Suppressor macrophage (primary cell): ENCODE measurements around the gene ARFRP1.
"Not testable (repeated sequence)": the region's sequence is repeated elsewhere in the genome, so short reads cannot be mapped to it uniquely, and the experiment has no call there.

Experiments used
- DNase-seq, 4 experiments: peaks; one replicate each; pipeline ENCODE4 v3.0.0-alpha.2; 2020 to 2022

The ARFRP1 gene

GRCh38 chr20:63732118-63733095, 24.6 kb upstream of the ARFRP1 start:
- no peak for DNase-seq

DNA sequence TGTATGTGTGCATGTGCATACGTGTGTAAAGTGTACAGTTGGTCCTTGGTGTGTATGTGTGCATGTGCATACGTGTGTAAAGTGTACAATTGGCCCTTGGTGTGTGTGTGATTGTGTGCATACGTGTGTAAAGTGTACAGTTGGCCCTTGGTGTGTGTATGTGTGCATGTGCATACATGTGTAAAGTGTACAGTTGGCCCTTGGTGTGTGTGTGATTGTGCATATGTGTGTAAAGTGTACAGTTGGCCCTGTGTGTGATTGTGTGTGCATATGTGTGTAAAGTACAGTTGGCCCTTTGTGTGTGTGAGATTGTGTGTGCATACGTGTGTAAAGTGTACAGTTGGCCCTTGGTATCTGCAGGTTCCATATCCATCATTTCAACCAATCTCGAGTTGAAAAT, 23.6 kb upstream of the ARFRP1 start:
- no peak for DNase-seq

DNA sequence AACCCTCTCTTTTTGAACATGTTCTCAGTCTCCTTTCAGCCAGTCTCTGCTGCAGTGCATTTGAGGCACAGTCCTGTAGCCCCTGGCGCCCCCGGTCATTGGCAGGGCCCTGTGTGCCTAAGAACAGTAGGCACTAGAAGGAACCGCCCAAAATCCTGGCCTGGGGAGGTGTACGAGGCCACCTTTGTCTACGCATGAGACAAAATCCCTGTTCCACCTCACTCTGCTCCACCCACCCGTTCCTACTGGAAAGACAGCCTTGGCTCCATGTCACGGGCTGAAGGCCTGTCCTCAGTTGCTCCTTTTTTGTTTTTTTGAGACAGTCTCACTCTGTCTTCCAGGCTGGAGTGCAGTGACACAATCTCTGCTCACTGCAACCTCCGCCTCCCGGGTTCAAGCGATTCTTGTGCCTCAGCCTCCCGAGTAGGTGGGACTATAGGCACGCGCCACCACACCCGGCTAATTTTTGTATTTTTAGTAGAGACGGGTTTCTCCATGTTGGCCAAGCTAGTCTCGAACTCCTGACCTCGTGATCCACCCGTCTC, 22.5 kb upstream of the ARFRP1 start:
- DNase-seq, result not testable (repeated sequence)

- DNase-seq, result not testable (repeated sequence)
These were observed 15.3 kb upstream of the ARFRP1 start for GRCh38 chr20:63722967-63723622.

DNA sequence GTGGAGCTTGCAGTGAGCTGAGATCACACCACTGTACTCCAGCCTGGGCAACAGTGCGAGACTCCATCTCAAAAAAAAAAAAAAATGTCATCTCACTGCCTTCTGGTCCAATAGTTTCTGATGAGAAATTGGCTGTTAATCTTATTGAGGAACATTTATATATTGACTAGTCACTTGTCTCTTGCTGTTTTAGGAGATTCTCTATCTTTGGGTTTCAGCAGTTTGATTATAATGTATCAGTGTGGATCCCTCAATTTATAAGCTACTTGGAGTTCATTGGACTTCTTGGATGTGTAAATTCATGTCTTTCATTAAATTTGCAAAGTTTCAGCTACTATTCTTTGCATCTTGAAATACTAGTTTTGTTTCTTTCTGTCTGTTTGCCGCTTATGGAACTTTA, 11.2 kb upstream of the ARFRP1 start:
- no peak for DNase-seq

DNA sequence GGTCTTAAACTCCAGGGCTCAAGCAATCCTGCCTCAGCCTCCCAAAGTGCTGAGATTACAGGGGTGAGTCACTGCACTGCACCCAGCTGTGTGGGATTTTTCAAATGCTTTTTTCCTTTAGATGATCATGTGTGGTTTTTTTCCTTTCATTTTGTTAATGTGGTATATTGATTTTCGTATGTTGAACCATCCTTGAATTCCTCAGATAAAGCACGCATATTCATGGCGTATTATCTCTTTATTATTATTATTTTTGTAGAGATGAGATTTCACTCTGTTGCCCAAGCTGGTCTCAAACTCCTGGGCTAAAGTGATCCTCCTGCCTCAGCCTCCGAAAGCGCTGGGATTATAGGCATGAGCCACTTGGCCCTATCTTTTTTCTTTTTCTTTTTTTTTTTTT, 7.1 kb upstream of the ARFRP1 start:
- no peak for DNase-seq

GRCh38 chr20:63712191-63712590, 4.4 kb upstream of the ARFRP1 start:
- no peak for DNase-seq

DNA sequence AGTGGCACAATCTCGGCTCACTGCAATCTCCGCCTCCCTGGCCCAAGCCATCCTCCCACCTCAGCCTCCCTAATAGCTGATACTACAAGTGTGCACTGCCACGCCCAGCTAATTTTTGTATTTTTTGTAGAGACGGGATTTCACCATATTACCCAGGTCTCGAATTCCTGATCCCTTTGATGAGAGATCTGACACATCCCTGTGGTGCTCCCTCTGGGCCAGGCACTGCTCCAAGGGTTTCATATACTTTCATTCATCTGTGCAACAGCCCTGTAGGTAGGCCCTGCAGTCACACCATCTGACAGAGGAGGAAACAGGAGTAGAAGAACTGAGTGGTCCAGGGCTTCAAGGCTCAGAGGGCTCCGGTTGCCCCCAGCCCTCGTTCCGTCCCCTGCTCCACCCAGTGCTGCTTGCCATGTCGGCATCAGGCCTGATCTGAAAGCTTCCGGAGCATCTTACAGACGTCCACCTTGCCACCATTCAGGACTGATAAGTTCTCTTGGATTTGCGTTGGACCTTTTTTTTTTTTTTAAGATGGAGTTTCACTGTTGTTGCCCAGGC, 3.4 kb upstream of the ARFRP1 start:
- no peak for DNase-seq

GRCh38 chr20:63709149-63709527, 1.4 kb upstream of the ARFRP1 start:
- DNase-seq, result no peak

DNA sequence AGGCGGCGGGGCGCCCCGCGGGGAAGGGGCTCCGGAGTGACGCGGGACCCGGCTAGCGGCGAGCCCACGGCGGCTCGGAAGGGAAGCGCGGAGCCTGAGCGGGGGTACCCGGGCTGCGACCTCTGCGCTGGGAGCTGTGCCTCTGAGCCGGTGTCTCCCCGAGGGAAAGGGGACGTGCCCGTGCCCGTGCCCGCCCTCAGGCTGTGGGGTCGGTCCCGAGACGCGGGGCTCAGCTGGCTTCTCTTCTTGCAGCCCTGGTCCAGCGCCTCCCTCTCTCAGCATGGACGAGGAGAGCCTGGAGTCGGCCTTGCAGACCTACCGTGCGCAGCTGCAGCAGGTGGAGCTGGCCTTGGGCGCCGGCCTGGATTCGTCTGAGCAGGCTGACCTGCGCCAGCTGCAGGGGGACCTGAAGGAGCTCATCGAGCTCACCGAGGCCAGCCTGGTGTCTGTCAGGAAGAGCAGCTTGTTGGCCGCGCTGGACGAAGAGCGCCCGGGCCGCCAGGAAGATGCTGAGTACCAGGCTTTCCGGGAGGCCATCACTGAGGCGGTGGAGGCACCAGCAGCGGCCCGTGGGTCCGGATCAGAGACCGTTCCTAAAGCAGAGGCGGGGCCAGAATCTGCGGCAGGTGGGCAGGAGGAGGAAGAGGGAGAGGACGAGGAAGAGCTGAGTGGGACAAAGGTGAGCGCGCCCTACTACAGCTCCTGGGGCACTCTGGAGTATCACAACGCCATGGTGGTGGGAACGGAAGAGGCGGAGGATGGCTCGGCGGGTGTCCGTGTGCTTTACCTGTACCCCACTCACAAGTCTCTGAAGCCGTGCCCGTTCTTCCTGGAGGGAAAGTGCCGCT, 749 bp upstream of the ARFRP1 start:
- peak in 1 of 4 experiments; percentile 45 for DNase-seq

GRCh38 chr20:63706852-63707557, 771 bp downstream of the ARFRP1 start:
- peak; percentile 69 to 90 (median 80) for DNase-seq

DNA sequence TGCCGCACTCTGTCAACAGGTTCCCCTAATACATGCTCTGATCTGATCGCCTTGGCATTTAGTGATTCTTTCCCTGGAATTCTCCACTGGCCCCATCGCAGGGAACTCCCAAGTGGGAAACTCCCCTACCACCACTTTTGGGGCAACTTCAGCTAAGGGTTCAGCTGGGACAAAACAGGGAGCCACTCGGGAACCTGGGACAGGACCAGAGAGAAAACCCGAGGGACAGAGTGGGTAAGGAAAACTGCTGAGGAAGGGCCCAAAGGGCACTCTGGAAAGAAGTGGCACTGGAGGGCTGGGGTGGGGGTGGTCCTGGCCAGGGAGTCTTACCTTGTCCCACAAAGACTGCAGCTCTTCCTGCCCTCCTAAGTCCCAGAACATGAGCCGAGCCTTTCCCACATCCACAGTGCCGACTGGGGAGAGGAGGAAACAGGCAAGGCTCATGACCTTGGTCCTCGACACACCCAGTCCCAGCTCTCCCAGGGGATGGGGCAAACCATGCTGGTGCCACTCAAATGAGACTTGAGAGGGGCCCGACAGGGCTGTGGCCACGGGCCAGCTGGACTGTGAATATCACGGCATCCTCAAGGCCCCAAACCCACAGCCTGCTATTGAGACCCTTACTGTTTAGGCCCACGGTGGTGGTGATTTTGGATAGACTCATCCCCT, 1.6 kb downstream of the ARFRP1 start:
- DNase-seq, result no peak

GRCh38 chr20:63705232-63706026, 2.3 kb downstream of the ARFRP1 start:
- no peak for DNase-seq

DNA sequence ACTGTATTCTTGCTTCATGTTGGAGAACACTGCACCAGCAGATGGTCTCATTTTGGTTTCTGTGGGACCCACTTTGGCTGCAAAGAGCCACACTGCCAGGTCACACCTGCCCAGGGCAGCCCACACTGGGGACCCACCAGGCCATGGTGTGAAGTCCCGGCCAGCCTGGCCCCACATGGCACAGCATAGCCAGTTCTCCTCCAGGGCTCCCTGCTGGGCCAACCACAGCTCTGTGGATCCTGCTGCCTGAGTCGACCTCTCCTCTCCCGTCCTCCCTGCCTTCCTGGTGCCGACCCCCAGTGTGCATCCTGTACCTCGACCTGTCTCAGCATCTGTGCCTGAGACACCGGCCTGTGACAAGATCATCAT, 3.0 kb downstream of the ARFRP1 start:
- DNase-seq, result no peak

DNA sequence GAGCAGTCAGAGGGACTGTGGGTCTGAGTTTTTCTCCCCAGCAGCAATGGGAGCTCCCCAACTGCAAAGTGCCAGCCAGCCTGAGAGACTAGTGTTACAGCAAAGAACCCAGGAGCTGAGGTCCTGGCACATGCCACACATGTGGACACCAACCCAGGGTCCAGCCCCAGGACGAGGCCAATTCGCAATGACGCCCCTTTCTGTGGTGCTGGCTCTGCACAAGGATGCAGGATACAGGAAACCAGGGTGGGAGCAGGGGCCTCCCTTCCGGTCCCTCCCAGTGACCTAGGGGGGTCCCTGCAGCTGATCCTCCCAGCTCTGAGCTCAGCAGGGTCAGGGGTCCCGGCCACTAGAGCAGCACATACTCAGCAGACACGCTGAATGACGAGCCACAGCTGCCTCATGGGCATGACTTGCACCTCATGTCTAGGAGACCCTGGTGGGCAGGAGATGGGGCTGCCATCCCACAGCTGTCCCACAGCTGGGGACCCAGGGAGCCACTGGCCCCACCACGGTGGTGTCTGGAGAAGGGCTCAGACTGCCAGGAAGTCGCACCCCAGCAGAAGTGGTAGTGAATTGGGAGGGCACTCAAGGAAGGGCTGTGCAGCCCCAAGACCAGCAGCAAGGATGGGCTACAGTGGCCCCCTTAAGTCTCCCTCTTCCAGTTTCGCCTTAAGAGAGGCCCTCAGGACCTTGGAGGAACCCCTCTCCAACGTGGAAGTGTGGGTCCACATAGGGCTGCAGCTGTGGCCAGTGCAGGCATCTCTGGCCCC, 3.6 kb downstream of the ARFRP1 start:
- no peak for DNase-seq

DNA sequence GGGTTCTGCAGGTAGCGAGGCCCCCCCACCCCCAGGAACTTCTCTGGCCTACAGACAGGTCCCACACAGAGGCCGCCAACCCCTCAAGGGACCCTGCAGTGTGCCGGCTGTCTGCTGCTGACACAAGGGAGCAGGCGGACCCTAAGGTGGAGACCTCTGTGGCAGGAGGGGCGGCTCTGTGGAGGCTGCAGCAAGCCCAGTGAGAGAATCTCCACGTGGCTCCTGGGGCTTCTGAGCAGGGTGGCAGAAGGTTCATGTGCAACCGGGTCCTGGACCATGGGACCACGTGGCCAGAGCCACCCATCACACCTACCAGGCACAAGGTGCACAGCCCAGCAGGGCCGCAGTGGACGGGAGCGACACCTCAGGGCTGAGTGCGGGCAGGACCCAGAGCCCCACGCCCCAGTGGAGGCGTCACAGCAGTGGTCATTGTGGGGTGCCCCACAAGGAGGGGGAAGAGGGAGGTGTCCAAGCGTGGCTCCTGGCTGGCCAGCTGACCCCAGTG, 4.3 kb downstream of the ARFRP1 start:
- no peak for DNase-seq

DNA sequence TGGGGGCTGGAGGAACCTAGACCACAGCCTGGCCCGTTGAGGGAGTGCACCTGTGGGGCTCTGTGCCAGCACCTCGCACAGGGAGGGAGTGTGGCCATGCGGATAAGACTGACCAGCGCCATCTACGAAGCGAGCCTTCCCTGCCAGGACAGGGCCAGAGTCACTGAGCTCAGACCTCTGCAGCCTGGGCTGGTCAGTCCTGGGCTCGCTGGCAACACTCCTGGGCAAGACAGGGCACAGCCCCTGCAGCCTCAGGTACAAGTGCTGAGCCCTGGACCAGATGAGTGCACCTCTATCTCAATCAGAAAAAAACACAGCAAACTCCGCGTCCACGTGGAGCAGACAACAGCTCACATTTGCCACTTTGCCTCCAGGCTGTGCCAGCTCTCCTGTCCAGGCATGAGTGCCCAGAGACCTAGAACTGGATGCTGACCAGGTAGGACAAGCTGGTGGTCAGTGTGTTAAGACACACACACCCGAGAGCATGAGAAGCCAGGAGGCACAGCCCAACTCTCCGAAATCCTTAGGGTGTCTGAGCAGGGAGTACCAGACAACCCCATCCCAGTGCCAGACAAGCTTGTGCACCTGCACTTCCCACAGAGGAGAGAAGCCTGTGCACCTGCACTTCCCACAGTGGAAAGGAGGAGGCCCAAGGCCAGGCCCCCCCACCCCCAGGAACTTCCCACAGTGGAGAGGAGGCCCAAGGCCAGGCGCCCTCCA, 4.9 kb downstream of the ARFRP1 start:
- no peak for DNase-seq

DNA sequence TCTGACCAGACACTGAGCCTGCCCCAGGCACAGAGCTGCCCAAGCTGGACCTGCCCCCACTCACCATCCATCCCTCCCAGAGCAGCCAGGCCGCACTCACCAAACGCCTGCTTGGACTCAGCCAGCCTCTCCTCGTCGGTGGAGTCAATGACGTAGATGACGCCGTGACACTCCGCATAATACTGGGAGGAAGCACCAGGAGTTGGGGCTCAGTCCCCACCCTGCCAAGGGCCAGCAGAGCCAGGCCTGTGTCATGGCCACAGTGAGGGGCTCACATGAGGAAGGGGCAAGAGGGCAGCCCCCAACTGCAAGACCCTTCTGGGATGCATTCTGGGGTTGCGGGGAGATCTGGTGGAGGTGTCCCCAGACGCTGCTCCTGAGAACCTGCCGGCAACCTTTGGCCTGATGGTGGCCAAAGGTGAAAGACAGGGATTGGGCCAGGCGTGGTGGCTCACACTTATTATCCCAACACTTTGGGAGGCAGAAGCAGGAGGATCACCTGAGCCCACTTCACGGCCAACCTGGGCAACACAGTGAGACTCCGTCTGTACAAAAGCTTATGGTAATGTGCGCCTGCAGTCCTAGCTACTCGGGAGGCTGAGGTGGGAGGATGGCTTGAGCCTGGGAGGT, 5.6 kb downstream of the ARFRP1 start:
- no peak for DNase-seq
